Keratinocyte (primary cell): Measurements from ENCODE around the gene GRIA1. TPM values are rescaled to one million over a fixed set of nuclear protein-coding genes. Genes with fewer than 3 reads are reported as not detected.

Source experiments
- DNase-seq: peaks from one replicate; pipeline ENCODE4 v3.0.0-alpha.2; 2011; ENCODE audit warnings: low read depth, missing footprints, low spot score
- FAIRE-seq: peaks from 2 replicates; lab custom pipeline; 2011; peaks lifted over from hg19 to GRCh38; lab: Jason Lieb, UNC
- H2AFZ ChIP-seq: 2 replicates; pipeline ENCODE4 v1.6.0; 2012; ENCODE audit warnings: low read length, control low read depth, inconsistent platforms; ENCODE audit not compliant: control insufficient read depth
- H3K27ac ChIP-seq: 2 replicates; pipeline ENCODE4 v1.5.1; 2011; ENCODE audit warnings: low read length; ENCODE audit not compliant: control insufficient read depth, insufficient read depth
- H3K27me3 ChIP-seq: 3 replicates; pipeline ENCODE4 v1.6.0; 2011; ENCODE audit warnings: low read length; ENCODE audit not compliant: control insufficient read depth, insufficient read depth; ENCODE audit errors: extremely low read depth
- H3K36me3 ChIP-seq, 2 experiments: 2 replicates in 1 of 2; 3 replicates in 1 of 2; pipeline ENCODE4 v1.5.1; 2011; ENCODE audit warnings: low read length in 2 of 2, mild to moderate bottlenecking in 1 of 2; ENCODE audit not compliant: control insufficient read depth in 2 of 2, insufficient read depth in 2 of 2; ENCODE audit errors: extremely low read depth in 1 of 2
- H3K4me1 ChIP-seq: 3 replicates; pipeline ENCODE4 v1.5.1; 2011; ENCODE audit warnings: low read length; ENCODE audit not compliant: control insufficient read depth, insufficient read depth; ENCODE audit errors: extremely low read depth
- H3K4me2 ChIP-seq: 3 replicates; pipeline ENCODE4 v1.6.0; 2011; ENCODE audit warnings: low read depth, low read length; ENCODE audit not compliant: control insufficient read depth, insufficient read depth; ENCODE audit errors: extremely low read depth
- H3K4me3 ChIP-seq, 3 experiments: fragments of 200-600 bp in 1 of 3; sonication (generic) in 1 of 3; 2 replicates in 2 of 3; 3 replicates in 1 of 3; pipeline ENCODE4 v1.5.1; 2011 to 2016; ENCODE audit warnings: low read length in 3 of 3, mild to moderate bottlenecking in 3 of 3, control low read depth in 2 of 3, inconsistent platforms in 1 of 3, low read depth in 1 of 3, mixed read lengths in 1 of 3, mixed run types in 1 of 3, moderate library complexity in 1 of 3; ENCODE audit not compliant: control insufficient read depth in 2 of 3, insufficient read depth in 2 of 3; ENCODE audit errors: extremely low read depth in 1 of 3
- H3K79me2 ChIP-seq: 2 replicates; pipeline ENCODE4 v1.6.0; 2012; ENCODE audit warnings: low read length; ENCODE audit not compliant: control insufficient read depth, insufficient read depth
- H3K9ac ChIP-seq: 3 replicates; pipeline ENCODE4 v1.6.0; 2011; ENCODE audit warnings: low read length; ENCODE audit not compliant: control insufficient read depth, insufficient read depth; ENCODE audit errors: extremely low read depth
- H3K9me1 ChIP-seq: 3 replicates; pipeline ENCODE4 v1.6.0; 2011; ENCODE audit warnings: low read length; ENCODE audit not compliant: control insufficient read depth, insufficient read depth; ENCODE audit errors: extremely low read depth
- H3K9me3 ChIP-seq: 2 replicates; pipeline ENCODE4 v1.5.1; 2012; ENCODE audit warnings: low read depth, low read length; ENCODE audit not compliant: control insufficient read depth
- H4K20me1 ChIP-seq: 3 replicates; pipeline ENCODE4 v1.6.0; 2011; ENCODE audit warnings: low read length; ENCODE audit not compliant: control insufficient read depth, insufficient read depth; ENCODE audit errors: extremely low read depth
- CTCF ChIP-seq, 3 experiments: IDR thresholded peaks in 1 of 3; conservative IDR thresholded peaks in 1 of 3; optimal IDR thresholded peaks in 1 of 3; 2 replicates in 2 of 3; 3 replicates in 1 of 3; pipeline versions ENCODE3 to v1.5.1; 2011; ENCODE audit warnings: low read length in 3 of 3, mild to moderate bottlenecking in 3 of 3, moderate library complexity in 2 of 3, control low read depth in 1 of 3, inconsistent platforms in 1 of 3; ENCODE audit not compliant: insufficient read depth in 2 of 3; ENCODE audit errors: extremely low read depth in 1 of 3
- EZH2 ChIP-seq: IDR thresholded peaks from one replicate; pipeline ENCODE4 v1.6.1; 2012; ENCODE audit warnings: inconsistent platforms, mild to moderate bottlenecking, low read length, moderate library complexity
- dilution Hi-C: fragments of 300-500 bp; cut with MboI; formaldehyde crosslinking; loops from one replicate; pipeline ENCODE4 v1.7.0; 2020; ENCODE audit warnings: low sequenced_read_pairs; ENCODE audit not compliant: extremely low pct_ligation_motif_present
- polyA plus RNA-seq, 5 experiments: library from polyadenylated mRNA; depleted of rRNA in 3 of 5; stranded (reverse) in 3 of 5; stranded (forward) in 1 of 5; unstranded in 1 of 5; fragments of >200 nt; gene quantifications; 1 replicate in 1 of 5; 2 replicates in 3 of 5; 3 replicates in 1 of 5; pipeline versions ENCODE4 v1.2.1 to v1.2.3, GENCODE V29; 2011 to 2012; ENCODE audit warnings: missing spikeins in 2 of 5, low read depth in 1 of 5, low replicate concordance in 1 of 5

Gene GRIA1
- polyA plus RNA-seq, 1 donor (not counting 4 experiments of a cell fraction or from before 2014, with no cell fraction given), result not detected

GRCh38 chr5:153571162-153571561, 80.7 kb downstream of the GRIA1 start:
- dilution Hi-C loops, result no loop called here
- TF ChIP-seq EZH2, result no peak
- TF ChIP-seq CTCF (optimal IDR thresholded peaks at IDR 0.05 in 1 of 3, IDR thresholded peaks at IDR 0.05 in 1 of 3, conservative IDR thresholded peaks at IDR 0.05 in 1 of 3; ENCODE audit: extremely low read depth in 1 of 3, insufficient read depth in 2 of 3, low read length in 3 of 3), result no peak
- FAIRE-seq, result no peak

GRCh38 chr5:153572411-153573145, 82.1 kb downstream of the GRIA1 start:
- Histone ChIP-seq H3K36me3 (no peaks in the 10 kb centered on the region), H3K27ac (no peak overlapping the region), H3K9me3 (no peaks in the 10 kb centered on the region), H3K4me1 (peaks cover 5% of the 10 kb centered on the region), H3K4me2 (no peak overlapping the region), H3K27me3 (no peaks in the 10 kb centered on the region), H2AFZ (no peak overlapping the region), H3K9me1 (no peaks in the 10 kb centered on the region), H3K79me2 (no peaks in the 10 kb centered on the region), H3K9ac (no peak overlapping the region), H3K4me3 (no peak overlapping the region), H4K20me1 (no peaks in the 10 kb centered on the region)
- peak; percentile 20 for FAIRE-seq
- TF ChIP-seq EZH2 (no peak), CTCF (optimal IDR thresholded peaks at IDR 0.05 in 1 of 3, IDR thresholded peaks at IDR 0.05 in 1 of 3, conservative IDR thresholded peaks at IDR 0.05 in 1 of 3; ENCODE audit: extremely low read depth in 1 of 3, insufficient read depth in 2 of 3, low read length in 3 of 3) (no peak)
- DNase-seq, result no peak
- dilution Hi-C loops, result no loop called here

More at GRCh38 chr5:153571162-153571561, 80.7 kb downstream of the GRIA1 start:
- Histone ChIP-seq H3K4me3 (no peak overlapping the region), H3K4me2 (no peak overlapping the region), H3K9me1 (no peaks in the 10 kb centered on the region), H3K36me3 (no peaks in the 10 kb centered on the region), H3K9ac (no peak overlapping the region), H3K27ac (no peak overlapping the region), H3K4me1 (peaks cover 5% of the 10 kb centered on the region), H4K20me1 (no peaks in the 10 kb centered on the region), H3K9me3 (no peaks in the 10 kb centered on the region), H3K27me3 (no peaks in the 10 kb centered on the region), H2AFZ (no peak overlapping the region), H3K79me2 (no peaks in the 10 kb centered on the region)
- DNase-seq, result no peak
